ENCODE measurements around the gene GCDH.

The GCDH gene

GRCh38 chr19:12940897-12941296, 49.9 kb downstream of the GCDH start:
- DNase-seq (ENCODE audit: low spot score), result no peak

GRCh38 chr19:12943437-12944044, 52.6 kb downstream of the GCDH start:
- peak; percentile 24 for DNase-seq (ENCODE audit: low spot score)

GRCh38 chr19:12944104-12944674, 53.2 kb downstream of the GCDH start:
- DNase-seq (ENCODE audit: low spot score), result peak; percentile 37

GRCh38 chr19:12945479-12946091, 54.6 kb downstream of the GCDH start, which contains the start of gene RAD23A:
TSS of gene RAD23A (plus strand) at chr19:12945862. CDS start at chr19:12945949, 87 bp downstream.
- peak; percentile 96 for DNase-seq (ENCODE audit: low spot score)

- peak; percentile 69 for DNase-seq (ENCODE audit: low spot score)
Measured at GRCh38 chr19:12946092-12946721, 55.2 kb downstream of the GCDH start.

- no peak for DNase-seq (ENCODE audit: low spot score)
Measured at GRCh38 chr19:12946731-12947496, 56.0 kb downstream of the GCDH start.

- DNase-seq (ENCODE audit: low spot score), result no peak
Measured at GRCh38 chr19:12947702-12948611, 57.0 kb downstream of the GCDH start.

GRCh38 chr19:12948612-12949362, 57.8 kb downstream of the GCDH start:
- no peak for DNase-seq (ENCODE audit: low spot score)
